BLaER1 (cell line): Measurements from ENCODE around the gene VPS8.

ENCODE experiments used
- H3K27ac ChIP-seq: shearing (Covaris generic); formaldehyde crosslinking; 2 replicates; pipeline ENCODE4 v1.8.1; 2022
- H3K27me3 ChIP-seq: shearing (Covaris generic); formaldehyde crosslinking; 2 replicates; pipeline ENCODE4 v1.8.1; 2022
- H3K36me3 ChIP-seq: shearing (Covaris generic); formaldehyde crosslinking; 2 replicates; pipeline ENCODE4 v1.8.1; 2022
- H3K4me1 ChIP-seq: shearing (Covaris generic); formaldehyde crosslinking; 2 replicates; pipeline ENCODE4 v1.8.1; 2022
- H3K4me2 ChIP-seq: shearing (Covaris generic); formaldehyde crosslinking; 2 replicates; pipeline ENCODE4 v1.8.1; 2022
- H3K4me3 ChIP-seq: shearing (Covaris generic); formaldehyde crosslinking; 2 replicates; pipeline ENCODE4 v1.8.1; 2022
- H3K9ac ChIP-seq: shearing (Covaris generic); formaldehyde crosslinking; 2 replicates; pipeline ENCODE4 v1.8.1; 2022
- H3K9me3 ChIP-seq: shearing (Covaris generic); formaldehyde crosslinking; 2 replicates; pipeline ENCODE4 v1.8.1; 2022
- H4K20me1 ChIP-seq: shearing (Covaris generic); formaldehyde crosslinking; 2 replicates; pipeline ENCODE4 v1.8.1; 2022
- Cebpa-rat ChIP-seq: shearing (Covaris generic); IDR thresholded peaks from 2 replicates; pipeline ENCODE4 v1.8.1; 2022

VPS8 gene

GRCh38 chr3:184783319-184783718 is 28.6 kb upstream of the VPS8 start:
- Histone ChIP-seq H3K27ac (peak overlapping the region; percentile 52), H3K4me3 (no peak overlapping the region), H3K27me3 (no peaks in the 10 kb centered on the region), H3K9me3 (no peaks in the 10 kb centered on the region), H4K20me1 (no peaks in the 10 kb centered on the region), H3K4me1 (peaks cover 96% of the 10 kb centered on the region), H3K36me3 (no peaks in the 10 kb centered on the region), H3K9ac (no peak overlapping the region), H3K4me2 (peak overlapping the region; percentile 97)
- no peak for TF ChIP-seq Cebpa-rat

- no peaks in the 10 kb centered on the region for H4K20me1 ChIP-seq
- no peaks in the 10 kb centered on the region for H3K36me3 ChIP-seq
- H3K4me1 ChIP-seq: peaks cover 85% of the 10 kb centered on the region
- peak overlapping the region; percentile 56 for H3K4me3 ChIP-seq
- H3K27ac ChIP-seq: peak overlapping the region; percentile 88
- peak overlapping the region; percentile 97 for H3K4me2 ChIP-seq
- no peak for TF ChIP-seq Cebpa-rat
- peak overlapping the region; percentile 70 for H3K9ac ChIP-seq
- H3K27me3 ChIP-seq: no peaks in the 10 kb centered on the region
- no peaks in the 10 kb centered on the region for H3K9me3 ChIP-seq
Observed at GRCh38 chr3:184784731-184785500, 27.1 kb upstream of the VPS8 start.

GRCh38 chr3:184785890-184786279 is 26.1 kb upstream of the VPS8 start:
- Histone ChIP-seq H3K36me3 (no peaks in the 10 kb centered on the region), H3K4me1 (peaks cover 75% of the 10 kb centered on the region), H3K27ac (peak overlapping the region; percentile 88), H3K4me2 (peak overlapping the region; percentile 97), H4K20me1 (no peaks in the 10 kb centered on the region), H3K4me3 (peak overlapping the region; percentile 56), H3K9me3 (no peaks in the 10 kb centered on the region), H3K9ac (peak overlapping the region; percentile 70), H3K27me3 (no peaks in the 10 kb centered on the region)
- TF ChIP-seq Cebpa-rat: no peak

GRCh38 chr3:184786280-184786941 is 25.6 kb upstream of the VPS8 start:
- Histone ChIP-seq H3K4me2 (peak overlapping the region; percentile 97), H3K36me3 (no peaks in the 10 kb centered on the region), H3K9me3 (no peaks in the 10 kb centered on the region), H3K9ac (peak overlapping the region; percentile 70; the same call in 1 of the 2 replicates), H4K20me1 (no peaks in the 10 kb centered on the region), H3K27me3 (no peaks in the 10 kb centered on the region), H3K27ac (peak overlapping the region; percentile 88), H3K4me1 (peaks cover 75% of the 10 kb centered on the region), H3K4me3 (peak overlapping the region; percentile 56)
- TF ChIP-seq Cebpa-rat: no peak

GRCh38 chr3:184788751-184789150 is 23.2 kb upstream of the VPS8 start:
- Histone ChIP-seq H3K4me1 (peaks cover 51% of the 10 kb centered on the region), H3K4me2 (0 out of 2 replicates have a peak overlapping the region, but pooled peaks have one; percentile 97), H3K9me3 (no peaks in the 10 kb centered on the region), H3K27ac (no peak overlapping the region), H4K20me1 (no peaks in the 10 kb centered on the region), H3K9ac (no peak overlapping the region), H3K4me3 (no peak overlapping the region), H3K27me3 (no peaks in the 10 kb centered on the region), H3K36me3 (no peaks in the 10 kb centered on the region)
- no peak for TF ChIP-seq Cebpa-rat

GRCh38 chr3:184789314-184789998 is 22.5 kb upstream of the VPS8 start:
- H3K9me3 ChIP-seq: no peaks in the 10 kb centered on the region
- no peaks in the 10 kb centered on the region for H3K36me3 ChIP-seq
- H3K4me1 ChIP-seq: peaks cover 44% of the 10 kb centered on the region
- H3K4me3 ChIP-seq: no peak overlapping the region
- H3K27me3 ChIP-seq: no peaks in the 10 kb centered on the region
- TF ChIP-seq Cebpa-rat: no peak
- no peak overlapping the region for H3K9ac ChIP-seq
- H4K20me1 ChIP-seq: no peaks in the 10 kb centered on the region
- H3K4me2 ChIP-seq: no peak overlapping the region
- H3K27ac ChIP-seq: no peak overlapping the region; the same call in 1 of the 2 replicates

- peaks cover 43% of the 10 kb centered on the region for H3K4me1 ChIP-seq
- no peaks in the 10 kb centered on the region for H3K36me3 ChIP-seq
- no peaks in the 10 kb centered on the region for H4K20me1 ChIP-seq
- no peak for TF ChIP-seq Cebpa-rat
- H3K27me3 ChIP-seq: no peaks in the 10 kb centered on the region
- no peak overlapping the region for H3K9ac ChIP-seq
- no peak overlapping the region for H3K4me3 ChIP-seq
- H3K4me2 ChIP-seq: no peak overlapping the region
- no peaks in the 10 kb centered on the region for H3K9me3 ChIP-seq
- no peak overlapping the region for H3K27ac ChIP-seq
Observed at GRCh38 chr3:184791171-184791570, 20.8 kb upstream of the VPS8 start.

- Histone ChIP-seq H4K20me1 (no peaks in the 10 kb centered on the region), H3K36me3 (no peaks in the 10 kb centered on the region), H3K9ac (no peak overlapping the region), H3K4me3 (no peak overlapping the region), H3K27ac (no peak overlapping the region), H3K9me3 (no peaks in the 10 kb centered on the region), H3K27me3 (no peaks in the 10 kb centered on the region), H3K4me2 (peak overlapping the region; percentile 58), H3K4me1 (peaks cover 27% of the 10 kb centered on the region)
- no peak for TF ChIP-seq Cebpa-rat
Observed at GRCh38 chr3:184795522-184796190, 16.3 kb upstream of the VPS8 start.

GRCh38 chr3:184796551-184796950 is 15.4 kb upstream of the VPS8 start:
- Histone ChIP-seq H3K4me2 (no peak overlapping the region), H4K20me1 (no peaks in the 10 kb centered on the region), H3K27me3 (no peaks in the 10 kb centered on the region), H3K27ac (no peak overlapping the region), H3K4me1 (peaks cover 22% of the 10 kb centered on the region), H3K9ac (no peak overlapping the region), H3K9me3 (no peaks in the 10 kb centered on the region), H3K36me3 (no peaks in the 10 kb centered on the region), H3K4me3 (no peak overlapping the region)
- no peak for TF ChIP-seq Cebpa-rat
